Anterior cingulate cortex (tissue), 58 donors: ENCODE measurements around the gene TPD52L1.

Experiments used
- DNase-seq, 58 donors: peaks; one replicate each; lab custom pipeline; 2025; lab: John Stamatoyannopoulos, UW

TPD52L1 gene

DNA sequence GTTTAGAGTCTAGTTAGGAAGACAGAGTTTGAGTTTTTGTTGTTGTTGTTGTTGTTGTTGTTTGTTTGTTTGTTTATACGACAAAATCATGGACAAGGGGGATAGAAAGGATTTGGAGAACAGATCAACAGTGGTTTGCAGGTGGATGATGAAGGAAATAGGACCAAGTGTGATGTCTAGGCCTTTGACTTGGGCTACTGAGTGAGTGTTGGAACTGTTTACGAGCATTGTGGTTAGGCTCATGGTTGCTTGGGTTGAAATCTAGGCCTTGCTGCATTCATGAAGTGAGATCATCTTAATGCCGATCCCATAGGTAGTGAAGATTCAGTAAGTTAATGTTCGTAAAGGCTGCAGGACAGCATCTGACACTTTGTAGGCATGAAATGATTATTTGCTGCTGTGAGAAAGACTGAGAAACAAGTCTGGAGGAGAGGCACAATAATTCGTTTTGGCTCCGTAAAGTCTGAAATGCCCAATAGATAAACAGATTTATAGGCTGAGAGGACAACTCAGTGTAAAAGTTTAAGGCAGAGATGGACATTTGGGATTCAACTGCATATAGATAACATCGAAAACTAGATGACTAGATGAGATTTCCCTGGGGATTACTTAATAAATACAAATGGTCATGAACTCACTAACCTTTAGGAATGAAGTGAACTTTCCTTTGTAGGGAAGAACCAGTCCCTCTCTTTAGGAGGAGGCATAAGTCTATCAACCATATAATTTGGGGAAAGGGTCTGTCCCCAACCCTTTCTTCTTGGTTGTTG is 78.2 kb downstream of the TPD52L1 start:
- no peak for DNase-seq

DNA sequence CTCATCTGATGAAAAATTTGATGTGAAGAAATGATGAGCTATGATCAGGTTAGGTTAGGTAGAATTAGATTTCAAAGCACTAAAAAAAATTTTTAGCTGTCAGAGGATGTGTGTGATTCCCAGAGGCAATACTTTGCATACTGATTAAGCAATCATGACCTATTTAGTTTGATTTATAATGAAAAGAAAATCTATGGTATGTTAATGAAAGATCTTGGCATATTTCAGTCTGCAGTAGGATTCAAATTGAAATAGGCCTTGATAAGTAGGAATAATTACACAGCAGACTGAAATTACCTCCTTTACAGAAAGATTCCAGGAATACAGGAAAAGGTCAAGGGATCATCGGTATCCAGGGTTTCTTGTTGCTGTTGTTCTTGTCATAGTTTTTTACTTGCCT is 78.9 kb downstream of the TPD52L1 start:
- DNase-seq, result no peak

DNA sequence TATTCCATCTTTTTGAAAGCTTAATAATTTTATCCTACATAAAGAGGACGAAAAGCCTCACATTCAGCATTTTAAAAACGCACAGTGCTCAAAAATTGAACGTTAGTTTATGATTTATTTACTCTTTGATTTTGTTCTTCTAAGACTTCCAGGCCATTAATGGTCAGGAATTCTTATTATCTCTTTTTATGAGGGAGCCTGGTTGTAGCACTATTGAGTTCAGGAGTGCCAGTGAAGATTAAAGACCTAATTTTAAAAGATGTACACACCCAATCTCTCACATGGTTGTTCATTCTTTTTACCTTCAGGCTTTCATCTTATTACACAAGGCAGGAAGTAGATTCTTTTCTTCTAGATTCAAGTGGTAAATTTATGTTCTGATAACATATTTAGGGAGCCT is 79.6 kb downstream of the TPD52L1 start:
- no peak for DNase-seq

DNA sequence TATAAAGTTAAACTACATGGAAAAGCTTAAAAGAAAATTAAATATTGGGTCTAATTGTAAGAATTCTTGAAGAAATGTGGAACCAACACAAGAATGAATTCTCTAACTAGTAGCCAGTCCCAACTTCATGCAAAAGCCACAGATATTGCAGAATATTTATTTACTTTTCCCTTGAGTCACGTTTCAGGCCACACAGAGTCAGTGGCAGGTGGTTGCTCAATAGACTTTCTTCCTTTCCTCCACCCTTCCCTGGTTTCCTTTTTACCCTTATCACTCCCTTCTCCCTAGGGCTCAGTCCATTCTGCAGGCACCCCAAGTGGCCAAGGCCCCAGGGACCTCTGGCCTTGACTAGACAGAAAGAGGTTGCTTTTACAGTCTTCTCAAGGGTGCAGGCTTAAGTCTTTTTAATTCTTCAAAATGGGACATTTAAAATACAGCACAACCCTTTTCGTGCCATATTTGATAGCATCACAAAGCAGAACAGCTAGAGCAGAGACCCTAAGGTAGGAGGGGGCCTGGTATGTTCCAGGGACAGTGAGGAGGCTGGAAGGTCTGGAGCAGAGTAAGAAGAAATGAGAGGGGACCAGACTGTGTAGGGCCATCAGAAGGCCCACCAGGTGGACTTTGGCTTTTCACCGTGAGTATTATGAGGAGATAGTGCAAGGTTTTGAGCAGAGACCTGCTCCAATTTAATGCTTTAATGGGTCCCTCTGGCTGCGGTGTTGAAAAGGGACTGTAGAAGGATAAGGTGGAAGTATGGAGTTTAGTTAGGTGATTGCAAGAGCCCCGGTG is 83.2 kb downstream of the TPD52L1 start:
- DNase-seq, result no peak

DNA sequence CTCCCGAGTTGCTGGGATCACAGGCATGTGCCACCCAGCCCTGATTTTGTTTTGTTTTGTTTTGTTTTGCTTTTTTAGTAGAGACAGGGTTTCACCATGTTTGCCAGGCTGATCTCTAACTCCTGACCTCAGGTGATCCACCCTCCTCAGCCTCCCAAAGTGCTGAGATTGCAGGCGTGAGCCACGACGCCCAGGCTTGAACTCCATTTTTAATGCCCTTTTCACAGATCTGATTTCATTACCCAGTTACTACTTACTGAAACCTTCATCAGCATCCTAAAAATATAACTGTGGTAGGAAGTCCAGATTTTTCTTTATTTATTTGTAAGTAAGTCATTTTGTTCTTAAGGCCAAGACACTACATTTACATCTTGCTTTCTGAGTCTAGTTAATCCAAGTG is 84.2 kb downstream of the TPD52L1 start:
- no peak for DNase-seq

DNA sequence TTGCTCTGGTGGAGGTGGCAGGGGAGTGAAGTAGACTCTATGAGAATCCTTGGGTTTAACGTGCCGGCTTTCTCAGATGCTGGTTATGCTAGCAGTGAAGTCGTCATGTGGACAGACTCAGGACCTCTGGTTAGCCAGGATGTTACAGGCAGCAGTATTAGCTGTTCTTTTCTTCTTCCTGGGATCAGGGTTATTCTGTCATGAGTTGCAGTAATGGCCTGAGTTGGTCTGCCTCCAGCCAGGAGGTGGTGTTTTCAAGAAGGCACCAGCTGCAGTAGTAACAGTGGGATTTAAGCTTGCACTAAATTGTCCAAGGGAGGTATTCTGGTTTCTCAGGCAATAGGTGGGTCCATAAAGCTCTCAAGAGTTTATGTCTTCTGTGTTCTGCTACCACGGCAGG is 91.5 kb downstream of the TPD52L1 start:
- no peak for DNase-seq

DNA sequence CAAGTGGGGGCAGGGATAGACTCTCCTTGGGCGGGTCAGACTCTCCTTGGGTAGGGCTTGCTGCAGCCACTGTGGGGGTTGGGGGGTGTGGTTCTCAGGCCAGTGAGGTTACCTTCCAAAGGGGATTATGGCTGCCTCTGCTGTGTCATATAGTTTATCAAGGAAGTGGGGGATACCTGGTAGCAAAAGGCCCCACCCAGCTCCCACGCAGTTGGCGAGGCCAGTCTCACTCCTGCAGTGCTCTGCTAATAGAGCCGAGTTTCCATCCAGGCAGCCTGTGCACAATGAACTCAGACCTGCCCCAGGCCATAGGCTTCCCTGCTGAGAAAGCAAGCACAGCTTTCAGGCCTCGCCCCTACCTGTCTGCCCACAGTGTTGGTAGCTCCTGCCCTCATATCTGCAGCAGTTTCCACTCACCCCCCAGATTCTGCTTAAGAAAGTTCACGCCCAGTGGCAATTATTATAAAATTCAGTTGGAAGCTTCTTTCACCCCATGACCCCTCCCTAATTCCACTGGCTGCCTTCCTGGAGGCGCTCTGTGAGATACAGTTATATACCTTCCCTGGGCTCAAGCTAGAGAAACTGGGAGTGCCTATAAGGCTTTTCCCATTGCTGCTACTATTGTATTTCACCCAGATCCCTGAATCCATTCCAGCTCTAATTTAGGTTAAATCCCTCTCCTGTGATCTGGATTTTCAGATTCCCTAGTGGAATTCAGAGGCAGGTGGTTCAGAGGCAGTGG is 92.1 kb downstream of the TPD52L1 start:
- no peak for DNase-seq

DNA sequence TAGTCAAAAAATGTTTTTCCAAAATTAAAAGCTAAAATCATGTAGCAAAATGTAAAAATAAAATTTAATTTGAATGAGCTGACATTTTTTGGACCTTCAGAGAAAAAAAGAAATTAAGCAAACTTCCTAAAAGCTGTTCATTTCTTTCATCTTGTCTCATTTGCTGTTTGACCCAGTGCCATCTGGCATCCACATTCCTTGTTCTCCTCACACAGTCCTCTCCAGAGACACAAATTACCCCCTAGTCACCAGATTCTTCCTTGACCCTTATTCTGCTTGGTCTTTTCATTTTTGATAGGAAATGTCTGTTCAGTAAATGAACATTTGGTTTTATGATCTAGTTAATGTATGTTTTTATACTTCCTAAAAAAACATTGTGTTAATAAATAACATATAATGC is 93.0 kb downstream of the TPD52L1 start:
- no peak for DNase-seq

DNA sequence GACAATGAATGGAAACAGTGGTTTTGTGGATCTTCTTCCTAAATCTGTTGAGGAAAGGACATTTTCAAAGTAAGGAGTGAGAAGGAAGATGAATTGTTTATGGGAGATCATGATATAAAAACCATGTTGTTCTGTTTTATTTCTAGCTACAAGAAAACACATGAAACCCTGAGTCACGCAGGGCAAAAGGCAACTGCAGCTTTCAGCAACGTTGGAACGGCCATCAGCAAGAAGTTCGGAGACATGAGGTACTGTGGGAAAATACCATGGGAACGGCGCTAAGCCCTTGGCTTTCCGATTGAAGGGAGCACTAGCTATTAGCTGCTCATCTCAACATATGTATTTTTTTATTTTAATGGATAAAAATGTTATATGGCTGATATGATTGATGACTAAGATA is 94.6 kb downstream of the TPD52L1 start:
- no peak for DNase-seq

DNA sequence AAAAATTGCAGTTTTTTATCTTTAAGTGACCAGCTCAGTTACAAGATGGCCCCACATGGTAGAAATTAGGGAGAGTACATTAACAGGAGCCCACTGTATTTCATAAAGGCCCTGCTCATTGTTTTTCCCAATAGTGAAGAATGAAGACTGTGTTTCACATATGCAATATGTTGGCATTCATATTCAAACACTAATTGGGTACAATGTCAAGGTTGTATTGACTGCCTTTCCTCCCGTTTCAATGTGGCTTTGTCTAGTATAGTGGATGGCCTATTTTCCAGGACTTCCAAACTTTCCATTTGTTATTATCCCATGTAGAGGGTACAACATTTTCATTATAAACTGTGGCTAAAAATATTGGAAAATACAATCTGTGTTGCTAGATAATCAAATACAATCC is 96.9 kb downstream of the TPD52L1 start:
- no peak for DNase-seq

DNA sequence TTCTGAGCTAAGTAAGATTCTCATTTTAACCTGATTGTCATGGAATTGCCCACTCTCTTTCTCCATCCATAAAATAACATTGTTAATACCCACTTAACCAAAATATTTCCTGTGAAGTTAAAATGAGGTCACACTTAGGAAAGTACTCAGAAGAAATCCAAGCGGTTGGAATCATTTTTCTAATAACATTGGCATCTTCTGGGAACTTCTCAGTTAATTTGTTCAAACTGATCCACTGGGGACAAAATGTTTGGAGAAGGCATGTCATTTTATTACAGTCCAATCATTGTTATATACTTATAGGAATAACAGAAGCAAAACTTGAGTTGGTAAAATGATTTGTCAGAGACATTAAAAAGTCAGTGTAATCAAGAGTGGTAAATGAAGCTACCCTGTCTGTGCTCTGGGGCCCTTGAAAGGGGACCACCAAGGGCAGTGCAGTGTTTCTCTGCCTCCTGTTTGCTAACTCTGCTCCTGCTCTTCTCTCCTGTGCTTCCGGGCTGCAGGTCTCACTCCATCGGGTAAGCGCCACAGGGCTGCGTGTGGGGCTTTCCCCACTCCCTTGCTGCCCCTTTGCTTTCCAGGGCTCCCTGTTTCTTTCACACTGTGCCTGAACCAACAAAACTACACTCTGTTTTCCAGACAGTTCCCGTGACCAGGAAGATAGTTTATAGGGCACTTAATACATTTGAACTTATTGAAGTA is 98.1 kb downstream of the TPD52L1 start:
- DNase-seq, result no peak

DNA sequence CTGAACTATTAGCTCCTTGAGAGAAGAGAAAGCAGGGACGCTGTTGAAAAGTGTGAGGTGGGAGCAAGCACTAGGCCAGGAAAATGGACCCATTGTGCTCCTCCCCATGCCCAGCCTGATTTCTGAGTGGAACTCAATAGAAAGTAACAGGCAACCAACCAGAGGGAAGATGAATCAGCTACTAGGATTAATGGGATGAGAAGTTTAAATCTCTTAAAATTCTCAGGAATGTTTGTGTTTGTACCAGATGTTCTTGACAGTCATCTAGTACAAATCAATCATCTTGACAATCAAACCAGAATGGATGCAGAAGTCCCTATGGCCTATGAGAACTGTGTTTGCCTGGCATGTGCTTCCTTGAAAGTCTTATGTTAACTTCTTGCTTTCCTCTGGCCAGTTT is 99.3 kb downstream of the TPD52L1 start:
- no peak for DNase-seq

DNA sequence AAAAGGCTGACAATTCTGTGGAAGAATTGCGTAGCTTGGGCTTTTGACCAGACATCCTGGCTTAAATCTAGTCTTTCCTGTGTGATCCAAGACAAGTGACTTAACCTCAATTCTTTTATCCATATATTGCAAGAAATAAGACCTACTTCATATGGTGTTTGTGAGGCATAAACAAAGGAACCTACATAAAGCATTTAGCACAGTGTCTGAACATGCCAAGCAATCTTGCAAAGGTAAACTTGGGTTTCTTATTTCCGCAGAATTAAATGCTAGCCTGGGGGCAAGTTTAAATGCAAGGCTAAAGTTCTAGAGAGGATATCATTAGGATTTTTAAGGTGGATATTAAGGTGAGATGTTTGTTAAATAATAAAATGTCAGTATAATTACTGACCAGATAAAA is 100.3 kb downstream of the TPD52L1 start:
- no peak for DNase-seq

DNA sequence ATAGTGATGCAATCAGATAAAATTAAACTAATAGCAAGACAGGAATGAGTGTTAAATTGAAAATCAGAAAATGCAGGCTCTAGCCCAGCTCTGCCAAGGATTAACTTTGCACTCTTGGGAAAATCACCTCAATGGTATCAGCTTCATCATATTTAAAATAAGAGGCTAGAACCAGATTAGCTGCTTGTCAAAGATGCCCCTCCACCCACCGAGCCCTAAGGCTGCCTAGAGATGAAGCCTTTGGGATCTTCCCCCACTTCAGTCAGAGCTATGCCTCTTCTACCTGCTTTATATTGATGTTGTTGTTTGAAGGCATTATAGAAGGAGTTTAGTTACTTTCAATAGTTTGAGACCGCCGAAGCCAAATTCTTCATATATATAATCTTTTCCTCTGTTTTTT is 100.7 kb downstream of the TPD52L1 start:
- DNase-seq, result no peak

DNA sequence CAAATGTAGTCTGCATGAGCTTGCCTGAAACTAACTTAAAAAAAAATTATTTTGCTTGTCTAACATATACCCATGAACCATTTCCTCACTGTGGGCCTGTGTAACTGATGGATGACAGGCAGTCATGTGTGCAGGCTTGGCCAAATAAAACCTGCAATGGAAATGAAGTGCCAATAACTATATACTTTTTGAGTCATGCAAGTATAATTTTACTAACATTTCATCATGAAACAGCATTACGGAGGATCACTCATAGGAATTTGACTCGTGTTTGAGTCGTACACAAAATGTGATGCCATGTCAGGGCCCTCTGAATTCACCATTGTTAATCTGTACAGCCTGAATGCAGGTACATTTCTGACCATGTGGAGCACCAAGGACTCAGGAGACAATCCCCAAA is 101.6 kb downstream of the TPD52L1 start:
- DNase-seq, result no peak

DNA sequence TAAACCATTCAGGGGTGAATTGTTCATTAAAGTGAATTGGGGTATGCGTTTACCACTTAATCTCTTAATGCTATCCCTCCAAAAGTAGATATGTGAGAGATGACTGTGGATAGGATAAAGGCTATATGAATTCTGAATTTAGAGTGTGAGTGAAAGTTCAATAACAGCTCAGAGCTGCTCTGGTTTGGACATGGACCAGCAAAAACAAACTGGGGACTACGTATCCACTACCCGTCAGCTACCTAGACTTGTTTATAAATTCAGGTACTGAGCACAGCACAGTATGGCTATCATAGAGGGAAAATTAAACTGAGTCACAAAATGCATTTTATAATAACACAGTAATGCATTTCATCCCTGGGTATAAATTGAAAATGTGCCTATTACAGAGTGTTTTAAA is 103.8 kb downstream of the TPD52L1 start:
- DNase-seq, result no peak

DNA sequence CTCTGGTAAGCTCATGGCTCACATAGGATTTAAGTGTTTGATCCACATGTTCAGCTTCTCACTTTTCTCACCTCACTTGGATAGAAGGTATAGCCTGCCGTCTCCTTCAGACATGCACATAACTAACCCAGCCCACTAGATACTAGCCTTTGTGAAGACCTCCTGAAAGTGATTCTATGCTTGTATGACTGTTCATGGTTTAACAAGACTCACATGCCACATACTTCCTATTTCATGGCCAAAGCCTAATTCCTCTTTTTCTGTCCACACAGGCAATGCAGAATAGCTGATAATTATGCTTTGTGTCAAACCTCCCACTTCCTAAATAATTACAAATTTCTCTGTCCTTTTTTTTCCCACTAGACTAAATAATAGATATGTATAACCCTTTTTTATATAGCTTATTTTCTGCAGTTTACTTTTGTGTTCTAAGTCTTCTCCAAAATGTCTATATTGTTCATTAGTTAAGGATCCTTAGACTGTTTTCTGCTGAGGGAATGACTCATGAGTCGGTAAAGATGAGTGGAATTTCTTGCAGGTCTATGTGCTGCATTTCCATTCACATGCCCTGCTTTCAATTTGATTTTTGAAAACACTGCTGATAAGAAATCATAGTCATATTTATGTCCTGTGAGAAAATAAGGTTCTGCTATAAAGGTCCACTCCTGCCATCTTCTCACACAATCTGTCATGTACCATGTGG is 105.2 kb downstream of the TPD52L1 start:
- no peak for DNase-seq

DNA sequence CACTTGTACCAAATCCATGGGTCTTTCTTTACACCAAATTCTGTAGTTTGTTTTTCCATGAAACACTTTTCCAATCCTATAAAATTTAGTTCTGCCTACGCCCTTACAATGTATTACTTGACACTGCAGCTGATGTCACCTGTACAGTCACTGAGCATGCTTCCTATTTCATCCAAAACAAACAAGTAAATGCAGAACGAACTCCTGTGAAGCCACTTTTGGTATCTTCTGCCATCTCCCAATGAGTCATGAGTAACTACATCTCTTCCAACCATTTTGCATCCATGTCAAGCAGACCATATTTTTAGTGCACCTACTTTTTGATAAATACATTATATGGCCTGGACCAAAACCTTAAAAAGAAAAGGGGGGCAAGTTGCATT is 105.8 kb downstream of the TPD52L1 start:
- DNase-seq, result no peak

DNA sequence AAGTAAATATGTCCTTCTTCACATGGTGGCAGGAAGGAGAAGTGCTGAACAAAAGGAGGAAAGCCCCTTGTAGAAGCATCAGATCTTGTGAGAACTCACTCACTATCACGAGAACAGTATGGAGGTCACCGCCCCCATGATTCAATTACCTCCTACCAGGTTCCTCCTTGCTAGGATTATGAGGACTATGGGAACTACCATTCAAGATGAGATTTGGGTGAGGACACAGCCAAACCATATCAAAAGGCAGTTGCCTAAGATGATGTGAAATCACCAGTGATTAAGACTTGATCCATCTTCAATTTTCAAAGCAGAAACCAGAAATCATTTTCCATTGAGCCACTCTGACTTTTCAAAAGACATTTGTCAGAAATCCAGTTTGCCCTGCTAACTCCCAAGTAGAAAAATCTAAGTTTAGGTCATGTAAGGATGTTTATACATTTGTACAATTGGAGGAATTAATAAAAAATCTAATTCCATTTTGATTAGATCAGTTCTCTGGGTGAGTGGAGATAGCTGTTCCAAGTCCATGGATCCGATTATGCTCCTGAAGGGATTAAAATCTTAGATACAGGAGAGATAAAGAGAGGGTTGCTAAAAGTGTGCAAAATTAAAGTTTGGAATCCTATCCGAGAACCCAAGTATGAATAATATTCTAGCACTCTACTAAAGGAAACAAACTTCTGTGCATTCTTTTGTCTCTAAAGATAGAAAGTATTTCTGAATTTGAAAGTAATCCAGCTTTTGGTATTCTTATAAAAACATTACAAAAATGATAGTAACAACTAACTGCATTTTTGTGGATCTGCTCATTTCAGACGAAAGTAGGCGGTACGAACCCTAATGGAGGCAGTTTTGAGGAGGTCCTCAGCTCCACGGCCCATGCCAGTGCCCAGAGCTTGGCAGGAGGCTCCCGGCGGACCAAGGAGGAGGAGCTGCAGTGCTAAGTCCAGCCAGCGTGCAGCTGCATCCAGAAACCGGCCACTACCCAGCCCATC is 108.7 kb downstream of the TPD52L1 start:
- no peak for DNase-seq
